Upper lobe of left lung (tissue), 4 donors: ENCODE results near the gene ITPA.

Experiments used
- POLR2A ChIP-seq, 4 donors: fragments of 450-650 bp; IDR thresholded peaks; one replicate each; pipeline ENCODE4 v1.5.1; 2016 to 2017; ENCODE audit warnings: antibody characterized with exemption in 4 of 4, mild to moderate bottlenecking in 2 of 4
- TF ChIP-seq, protein P1 (sequence below), 6 experiments: fragments of 450-650 bp in 4 of 6; fragments of 200-600 bp in 2 of 6; sonication (generic) in 2 of 6; IDR thresholded peaks; one replicate each; pipeline ENCODE4 v1.5.1; 2016 to 2019; ENCODE audit warnings: antibody characterized with exemption in 6 of 6

DNA sequence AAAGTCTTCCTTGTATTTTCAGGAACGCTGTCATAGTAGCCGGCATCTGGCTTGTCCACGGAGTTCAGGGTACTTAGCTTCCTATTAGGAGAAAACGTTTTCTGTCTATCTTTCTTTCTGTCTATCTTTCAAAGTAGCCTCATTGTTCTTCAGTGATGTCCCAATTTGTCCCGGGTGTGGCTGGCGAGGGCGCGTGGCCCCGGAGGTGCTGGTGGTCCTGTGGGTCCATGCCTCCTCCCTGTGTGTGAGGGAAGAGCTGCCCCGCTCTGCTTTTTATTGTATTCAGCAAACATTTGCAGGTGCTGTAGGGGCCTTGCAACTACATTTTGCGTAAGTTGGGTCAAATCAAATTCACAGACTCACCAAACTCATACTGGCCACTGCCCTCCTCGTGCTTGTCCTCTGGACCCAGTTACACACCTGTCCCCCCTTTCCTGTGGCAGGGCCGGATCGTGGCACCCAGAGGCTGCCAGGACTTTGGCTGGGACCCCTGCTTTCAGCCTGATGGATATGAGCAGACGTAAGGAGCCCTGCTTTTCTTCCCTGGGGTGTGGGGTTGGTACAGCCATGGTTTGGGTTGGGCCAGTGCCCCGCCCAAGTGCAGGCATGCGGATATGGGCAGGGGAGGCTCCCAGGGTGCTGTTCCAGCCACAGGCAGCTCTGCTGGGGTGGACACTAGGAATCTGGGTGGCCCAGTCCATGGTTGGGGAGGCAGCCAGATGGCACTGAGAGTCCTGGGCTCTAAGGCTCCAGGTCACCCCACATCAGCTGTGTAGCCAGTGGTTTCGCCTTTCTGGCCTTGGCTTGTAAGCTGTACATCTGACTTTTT lies 12.3 kb downstream of the ITPA start:
- TF ChIP-seq, protein P1, sequence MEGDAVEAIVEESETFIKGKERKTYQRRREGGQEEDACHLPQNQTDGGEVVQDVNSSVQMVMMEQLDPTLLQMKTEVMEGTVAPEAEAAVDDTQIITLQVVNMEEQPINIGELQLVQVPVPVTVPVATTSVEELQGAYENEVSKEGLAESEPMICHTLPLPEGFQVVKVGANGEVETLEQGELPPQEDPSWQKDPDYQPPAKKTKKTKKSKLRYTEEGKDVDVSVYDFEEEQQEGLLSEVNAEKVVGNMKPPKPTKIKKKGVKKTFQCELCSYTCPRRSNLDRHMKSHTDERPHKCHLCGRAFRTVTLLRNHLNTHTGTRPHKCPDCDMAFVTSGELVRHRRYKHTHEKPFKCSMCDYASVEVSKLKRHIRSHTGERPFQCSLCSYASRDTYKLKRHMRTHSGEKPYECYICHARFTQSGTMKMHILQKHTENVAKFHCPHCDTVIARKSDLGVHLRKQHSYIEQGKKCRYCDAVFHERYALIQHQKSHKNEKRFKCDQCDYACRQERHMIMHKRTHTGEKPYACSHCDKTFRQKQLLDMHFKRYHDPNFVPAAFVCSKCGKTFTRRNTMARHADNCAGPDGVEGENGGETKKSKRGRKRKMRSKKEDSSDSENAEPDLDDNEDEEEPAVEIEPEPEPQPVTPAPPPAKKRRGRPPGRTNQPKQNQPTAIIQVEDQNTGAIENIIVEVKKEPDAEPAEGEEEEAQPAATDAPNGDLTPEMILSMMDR (IDR thresholded peaks at IDR 0.05), result no peak
- TF ChIP-seq POLR2A (IDR thresholded peaks at IDR 0.05), result no peak
